AG09319 (cell line): ENCODE data around the gene RIPK1.
"Not testable (repeated sequence)": the region's sequence is repeated elsewhere in the genome, so short reads cannot be mapped to it uniquely, and the experiment has no call there.

Source experiments
- DNase-seq: peaks from one replicate; pipeline ENCODE4 v3.0.0-alpha.2; 2010; ENCODE audit warnings: low read depth; ENCODE audit errors: extremely low read depth
- CTCF ChIP-seq: IDR thresholded peaks from 2 replicates; pipeline ENCODE4 v1.5.1; 2011; ENCODE audit warnings: low read depth, mild to moderate bottlenecking, inconsistent platforms, low read length, moderate library complexity

Gene RIPK1

GRCh38 chr6:3052481-3053230 lies 15.6 kb upstream of the RIPK1 start:
- DNase-seq = no peak
- TF ChIP-seq CTCF = no peak

- no peak for DNase-seq
- TF ChIP-seq CTCF = no peak
Measured at GRCh38 chr6:3053231-3053508, 15.1 kb upstream of the RIPK1 start.

GRCh38 chr6:3054229-3055157 lies 13.8 kb upstream of the RIPK1 start:
- DNase-seq = not testable (repeated sequence)

GRCh38 chr6:3055158-3055499 lies 13.2 kb upstream of the RIPK1 start:
- DNase-seq = not testable (repeated sequence)

GRCh38 chr6:3057063-3057770 lies 11.1 kb upstream of the RIPK1 start:
- DNase-seq = no peak
- TF ChIP-seq CTCF = no peak

- no peak for TF ChIP-seq CTCF
- DNase-seq = no peak
Measured at GRCh38 chr6:3058957-3059356, 9.3 kb upstream of the RIPK1 start.

- not testable (repeated sequence) for DNase-seq
Measured at GRCh38 chr6:3060092-3060491, 8.2 kb upstream of the RIPK1 start.

- TF ChIP-seq CTCF = no peak
- DNase-seq = no peak
Measured at GRCh38 chr6:3061501-3061941, 6.8 kb upstream of the RIPK1 start.

- not testable (repeated sequence) for DNase-seq
Measured at GRCh38 chr6:3063340-3063732, 5.0 kb upstream of the RIPK1 start.
